ENCODE measurements around the gene DNM1. TPM values are rescaled to one million over a fixed set of nuclear protein-coding genes. Genes with fewer than 3 reads are reported as not detected.

Gene DNM1
- total and polyA plus RNA-seq, 2 of the 8 experiments (the other 6 are each of a cell fraction or from before 2014, with no cell fraction given), result 34.3 to 62.7 TPM

DNA sequence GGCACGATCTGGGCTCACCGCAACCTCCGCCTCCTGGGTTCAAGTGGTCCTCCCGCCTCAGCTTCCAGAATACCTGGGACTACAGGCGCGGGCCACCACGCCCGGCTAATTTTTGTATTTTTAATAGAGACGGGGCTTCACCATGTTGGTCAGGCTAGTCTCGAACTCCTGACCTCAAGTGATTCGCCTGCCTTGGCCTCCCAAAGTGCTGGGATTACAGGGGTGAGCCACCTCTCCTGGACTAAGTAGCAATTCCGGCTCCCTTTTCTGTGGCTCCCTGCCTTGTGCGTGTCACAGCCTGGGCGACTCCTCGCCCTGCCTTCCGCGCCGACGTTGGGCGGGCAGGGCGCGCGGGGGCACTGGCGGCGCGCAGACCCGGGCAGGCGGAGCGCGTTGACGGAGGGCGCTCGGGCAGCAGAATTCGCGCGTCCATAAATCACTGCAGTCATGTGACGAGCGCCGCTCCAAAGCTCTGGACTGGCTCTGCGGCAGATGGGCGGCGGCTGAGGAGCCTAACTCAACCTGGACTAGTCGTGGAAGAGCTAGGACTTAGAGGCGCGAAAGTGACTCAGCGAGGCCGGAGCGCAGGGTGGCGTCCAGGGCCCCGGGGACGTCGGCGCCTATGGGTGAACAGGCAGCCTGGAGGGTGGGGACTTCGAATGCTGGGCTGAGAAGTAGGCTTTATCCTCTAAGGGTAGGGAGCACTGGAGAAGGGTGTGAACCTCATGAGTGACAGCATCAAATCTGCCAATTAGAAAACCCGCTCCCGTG is 10.4 kb upstream of the DNM1 start:
- Histone ChIP-seq H4K5ac (ENCODE audit: insufficient read length, low read depth, low read length) (no peak overlapping the region), H3K27me3 (replicated peaks in 1 of 4; ENCODE audit: control insufficient read depth in 3 of 4, extremely low read depth in 1 of 4, insufficient read depth in 3 of 4, low read length in 3 of 4) (no peaks in the 10 kb centered on the region), H2BK12ac (ENCODE audit: low read depth, low read length) (0 out of 2 replicates have a peak overlapping the region, but pooled peaks have one; percentile 27), H3K18ac (ENCODE audit: extremely low read depth, low read length) (no peak overlapping the region), H3K36me3 (ENCODE audit: control insufficient read depth in 2 of 4, insufficient read depth in 4 of 4, low read length in 3 of 4) (peaks cover 0 to 8% (median 3%) of the 10 kb centered on the region in 4 experiments; a peak in 2 of 8 replicates), H2BK20ac (ENCODE audit: low read length) (no peak overlapping the region), H3K4me2 (ENCODE audit: insufficient read depth in 1 of 2, low read depth in 2 of 2, low read length in 2 of 2) (peak overlapping the region; percentile 60 to 86; a peak in 3 of 4 replicates), H2AFZ (ENCODE audit: low read length) (no peak overlapping the region), H3K56ac (replicated peaks; ENCODE audit: insufficient read length, low read depth, low read length) (no peak overlapping the region), H2BK15ac (ENCODE audit: low read length) (no peak overlapping the region), H2BK120ac (replicated peaks; ENCODE audit: low read depth, low read length) (no peak overlapping the region), H3K79me1 (ENCODE audit: low read depth, low read length) (no peaks in the 10 kb centered on the region; the same call in 1 of the 2 replicates), H4K8ac (ENCODE audit: extremely low read depth, insufficient read depth, low read length) (no peak overlapping the region), H3K23me2 (ENCODE audit: low read depth, low read length) (peaks cover 10% of the 10 kb centered on the region; the same call in 1 of the 2 replicates), H3K9me3 (ENCODE audit: insufficient read depth in 2 of 2, low read depth in 1 of 2, low read length in 1 of 2) (no peaks in the 10 kb centered on the region), H2BK5ac (ENCODE audit: low read depth, low read length) (no peak overlapping the region), H3K27ac (ENCODE audit: low read depth, low read length) (no peak overlapping the region), H4K91ac (replicated peaks; ENCODE audit: insufficient read length, low read length) (no peak overlapping the region), H3K9ac (replicated peaks in 1 of 4; ENCODE audit: extremely low read depth in 1 of 4, low read depth in 3 of 4, low read length in 3 of 4) (no peak overlapping the region), H3K4me1 (replicated peaks in 1 of 4; ENCODE audit: control insufficient read depth in 3 of 4, insufficient read depth in 4 of 4, low read length in 3 of 4) (peaks cover 0 to 11% (median 4%) of the 10 kb centered on the region in 4 experiments; a peak in 4 of 7 replicates), H3K23ac (ENCODE audit: insufficient read length) (no peak overlapping the region), H3K79me2 (ENCODE audit: control insufficient read depth in 1 of 2, insufficient read depth in 2 of 2, low read length in 2 of 2) (no peaks in the 10 kb centered on the region), H3K14ac (ENCODE audit: insufficient read length) (no peak overlapping the region), H3K4ac (replicated peaks; ENCODE audit: insufficient read length, low read depth, low read length) (no peak overlapping the region), H2AK5ac (ENCODE audit: low read depth, low read length) (no peak overlapping the region), H4K20me1 (replicated peaks in 1 of 2; ENCODE audit: control insufficient read depth in 1 of 2, insufficient read depth in 2 of 2, low read length in 2 of 2) (no peaks in the 10 kb centered on the region), H3K4me3 (ENCODE audit: extremely low read depth in 1 of 4, insufficient read depth in 2 of 4, low read depth in 3 of 4, low read length in 4 of 4) (peak overlapping the region in 2 of 4 experiments; percentile 23 to 42; a peak in 3 of 8 replicates)
- ChIA-PET CTCF (ENCODE audit: partially characterized antibody) (interaction anchor here (0.6 to 1.3 kb wide), 5 partner anchors 9 to 168 kb away, joined by 3 to 4 read pairs (median 3); no protein-coding TSS in a partner anchor), POLR2A (ENCODE audit: partially characterized antibody) (interaction anchor here (1.8 to 3.3 kb wide), 2 partner anchors 7 to 16 kb away, joined by 3 to 13 read pairs; no protein-coding TSS in a partner anchor)
- 50% methylated on average over 53 of the region's 56 CpGs; no CpG with 5 or more reads in 1 of the 2 experiments for whole genome bisulfite sequencing, 2 experiments (ENCODE audit: extremely low coverage in 1 of 2, insufficient coverage in 1 of 2, insufficient read length in 1 of 2, insufficient replicate concordance in 2 of 2, low coverage in 1 of 2, low lambda C conversion rate in 2 of 2, missing lambda C conversion rate in 1 of 2)
- no peak for FAIRE-seq
- peak in 1 of 2 experiments; percentile 31 for DNase-seq (ENCODE audit: low read depth in 1 of 2, low spot score in 2 of 2)
- TF ChIP-seq, protein P1, sequence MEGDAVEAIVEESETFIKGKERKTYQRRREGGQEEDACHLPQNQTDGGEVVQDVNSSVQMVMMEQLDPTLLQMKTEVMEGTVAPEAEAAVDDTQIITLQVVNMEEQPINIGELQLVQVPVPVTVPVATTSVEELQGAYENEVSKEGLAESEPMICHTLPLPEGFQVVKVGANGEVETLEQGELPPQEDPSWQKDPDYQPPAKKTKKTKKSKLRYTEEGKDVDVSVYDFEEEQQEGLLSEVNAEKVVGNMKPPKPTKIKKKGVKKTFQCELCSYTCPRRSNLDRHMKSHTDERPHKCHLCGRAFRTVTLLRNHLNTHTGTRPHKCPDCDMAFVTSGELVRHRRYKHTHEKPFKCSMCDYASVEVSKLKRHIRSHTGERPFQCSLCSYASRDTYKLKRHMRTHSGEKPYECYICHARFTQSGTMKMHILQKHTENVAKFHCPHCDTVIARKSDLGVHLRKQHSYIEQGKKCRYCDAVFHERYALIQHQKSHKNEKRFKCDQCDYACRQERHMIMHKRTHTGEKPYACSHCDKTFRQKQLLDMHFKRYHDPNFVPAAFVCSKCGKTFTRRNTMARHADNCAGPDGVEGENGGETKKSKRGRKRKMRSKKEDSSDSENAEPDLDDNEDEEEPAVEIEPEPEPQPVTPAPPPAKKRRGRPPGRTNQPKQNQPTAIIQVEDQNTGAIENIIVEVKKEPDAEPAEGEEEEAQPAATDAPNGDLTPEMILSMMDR (IDR thresholded peaks at IDR 0.05; ENCODE audit: control extremely low read depth in 1 of 3, insufficient read depth in 1 of 3, low read depth in 1 of 3, low read length in 3 of 3), result peak; percentile 35 to 55 (median 41)
- no peak for TF ChIP-seq POLR2A (IDR thresholded peaks at IDR 0.05; ENCODE audit: control extremely low read depth in 1 of 2, low read depth in 2 of 2, low read length in 2 of 2)
- TF ChIP-seq, protein P2, sequence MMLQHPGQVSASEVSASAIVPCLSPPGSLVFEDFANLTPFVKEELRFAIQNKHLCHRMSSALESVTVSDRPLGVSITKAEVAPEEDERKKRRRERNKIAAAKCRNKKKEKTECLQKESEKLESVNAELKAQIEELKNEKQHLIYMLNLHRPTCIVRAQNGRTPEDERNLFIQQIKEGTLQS (IDR thresholded peaks at IDR 0.05; ENCODE audit: insufficient read depth, low read depth, low read length), result 0 out of 2 replicates have a peak, but pooled peaks have one; percentile 12
- TF ChIP-seq, protein P3, sequence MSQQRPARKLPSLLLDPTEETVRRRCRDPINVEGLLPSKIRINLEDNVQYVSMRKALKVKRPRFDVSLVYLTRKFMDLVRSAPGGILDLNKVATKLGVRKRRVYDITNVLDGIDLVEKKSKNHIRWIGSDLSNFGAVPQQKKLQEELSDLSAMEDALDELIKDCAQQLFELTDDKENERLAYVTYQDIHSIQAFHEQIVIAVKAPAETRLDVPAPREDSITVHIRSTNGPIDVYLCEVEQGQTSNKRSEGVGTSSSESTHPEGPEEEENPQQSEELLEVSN (IDR thresholded peaks at IDR 0.05), result peak; percentile 57
- TF ChIP-seq CTBP2 (IDR thresholded peaks at IDR 0.05; ENCODE audit: borderline replicate concordance, insufficient read depth, insufficient read length, low read length), result no peak
- TF ChIP-seq JUN (IDR thresholded peaks at IDR 0.05; ENCODE audit: low read depth, low read length), result no peak
- TF ChIP-seq BACH1 (IDR thresholded peaks at IDR 0.05; ENCODE audit: low read length), result no peak
- peak; percentile 88 for TF ChIP-seq CREB1 (IDR thresholded peaks at IDR 0.05)
